ENCODE results near the gene KPNA1. TPM values are rescaled to one million over a fixed set of nuclear protein-coding genes. Genes with fewer than 3 reads are reported as not detected.
A peak's percentile ranks its signal among the peaks of the same experiment; 100 is the strongest.
"Not testable (repeated sequence)": the region's sequence is repeated elsewhere in the genome, so short reads cannot be mapped to it uniquely, and the experiment has no call there.

KPNA1 gene
- polyA plus RNA-seq, 4 donors, result 10.5 to 33.0 (median 11.9) TPM

DNA sequence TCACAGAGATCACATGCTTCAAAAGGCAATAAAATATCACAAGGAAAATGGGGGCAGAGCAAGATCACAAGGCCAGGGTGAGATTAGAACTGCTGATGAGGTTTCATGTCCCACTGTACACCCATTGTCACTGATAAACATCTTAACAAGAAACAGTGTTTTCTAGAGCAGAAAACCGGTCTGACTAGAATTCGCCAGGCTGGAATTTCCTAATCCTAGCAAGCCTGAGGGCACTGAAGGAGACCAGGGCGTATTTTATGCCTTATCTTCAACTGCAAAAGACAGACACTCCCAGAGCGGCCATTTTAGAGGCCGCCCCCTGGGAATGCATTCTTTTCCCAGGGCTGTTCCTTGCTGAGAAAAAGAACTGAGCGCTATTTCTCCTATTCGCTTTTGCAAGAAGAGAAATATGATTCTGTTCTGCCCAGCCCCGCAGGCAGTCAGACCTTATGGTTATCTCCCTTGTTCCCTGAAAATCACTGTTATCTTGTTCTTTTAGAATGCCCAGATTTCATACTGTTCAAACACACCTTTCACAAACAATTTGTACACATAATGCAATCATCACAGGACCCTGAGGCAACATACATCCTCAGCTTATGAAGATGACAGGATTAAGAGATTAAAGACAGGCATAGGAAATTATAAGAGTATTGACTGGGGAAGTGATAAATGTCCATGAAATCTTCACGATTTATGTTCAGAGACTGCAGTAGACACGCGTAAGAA lies 70.8 kb downstream of the KPNA1 start:
- H3K4me1 ChIP-seq (ENCODE audit: control insufficient read depth in 3 of 3, insufficient read depth in 2 of 3, low read depth in 1 of 3, low read length in 2 of 3); FAIRE-seq; H3K4me3 ChIP-seq (ENCODE audit: low read depth in 1 of 3, low read length in 3 of 3); H3K27me3 ChIP-seq (ENCODE audit: control insufficient read depth in 3 of 3, insufficient read depth in 3 of 3, low read length in 3 of 3); DNase-seq; H3K27ac ChIP-seq (ENCODE audit: low read depth in 1 of 3, low read length in 2 of 3): not testable (repeated sequence)
- WGBS, 3 donors, result 95 to 98% (median 95%) methylated on average over 11 of the region's 11 CpGs
- Histone ChIP-seq H3K9me3 (ENCODE audit: control insufficient read depth in 2 of 2, insufficient read depth in 1 of 2, low read depth in 1 of 2, low read length in 1 of 2) (peaks cover 0 to 16% of the 10 kb centered on the region in 2 donors), H3K36me3 (ENCODE audit: control insufficient read depth in 3 of 3, insufficient read depth in 2 of 3, low read depth in 1 of 3, low read length in 3 of 3) (peaks cover 0 to 29% (median 10%) of the 10 kb centered on the region in 3 donors)

DNA sequence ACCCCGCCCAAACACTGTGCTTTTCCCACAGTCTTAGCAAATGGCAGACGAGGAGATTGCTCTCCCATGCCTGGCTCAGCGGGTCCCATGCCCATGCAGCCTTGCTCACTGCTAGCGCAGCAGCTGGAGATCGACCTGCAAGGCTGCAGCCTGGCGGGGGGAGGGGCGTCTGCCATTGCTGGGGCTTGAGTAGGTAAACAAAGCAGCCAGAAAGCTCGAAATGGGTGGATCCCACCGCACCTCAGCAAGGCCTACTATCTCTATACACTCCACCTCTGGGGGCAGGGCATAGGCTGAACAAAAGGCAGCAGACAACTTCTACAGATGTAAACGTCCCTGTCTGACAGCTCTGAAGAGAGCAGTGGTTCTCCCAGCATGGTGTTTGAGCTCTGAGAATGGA lies 71.6 kb downstream of the KPNA1 start:
- no peak overlapping the region for H3K27ac ChIP-seq (ENCODE audit: low read depth in 1 of 3, low read length in 2 of 3)
- FAIRE-seq, result no peak
- H3K27me3 ChIP-seq (ENCODE audit: control insufficient read depth in 3 of 3, insufficient read depth in 3 of 3, low read length in 3 of 3), result no peaks in the 10 kb centered on the region
- H3K9me3 ChIP-seq (ENCODE audit: control insufficient read depth in 2 of 2, insufficient read depth in 1 of 2, low read depth in 1 of 2, low read length in 1 of 2), result peaks cover 0 to 16% of the 10 kb centered on the region in 2 donors
- no peak for DNase-seq
- peaks cover 0 to 31% (median 10%) of the 10 kb centered on the region in 3 donors for H3K36me3 ChIP-seq (ENCODE audit: control insufficient read depth in 3 of 3, insufficient read depth in 2 of 3, low read depth in 1 of 3, low read length in 3 of 3)
- H3K4me3 ChIP-seq (ENCODE audit: low read depth in 1 of 3, low read length in 3 of 3), result no peak overlapping the region
- 81 to 94% (median 92%) methylated on average over 10 of the region's 10 CpGs for WGBS, 3 donors
- H3K4me1 ChIP-seq (ENCODE audit: control insufficient read depth in 3 of 3, insufficient read depth in 2 of 3, low read depth in 1 of 3, low read length in 2 of 3), result no peaks in the 10 kb centered on the region

DNA sequence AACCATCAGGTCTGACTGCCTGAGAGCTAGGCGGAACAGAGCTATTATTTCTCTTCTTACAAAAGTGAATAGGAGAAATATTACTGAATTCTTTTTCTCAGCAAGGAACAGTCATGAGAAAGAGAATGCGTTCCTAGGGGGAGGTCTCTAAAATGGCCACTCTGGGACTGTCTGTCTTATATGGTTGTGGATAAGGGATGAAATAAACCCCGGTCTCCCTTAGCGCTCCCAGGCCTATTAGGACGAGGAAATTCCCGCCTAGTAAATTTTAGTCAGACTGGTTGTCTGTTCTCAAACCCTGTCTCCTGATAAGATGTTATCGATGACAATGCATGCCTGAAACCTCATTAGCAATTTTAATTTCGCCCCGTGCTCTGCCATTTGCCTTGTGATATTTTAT lies 78.8 kb downstream of the KPNA1 start:
- H3K4me3 ChIP-seq (ENCODE audit: low read depth in 1 of 3, low read length in 3 of 3), result no peak overlapping the region
- peaks cover 5 to 40% (median 21%) of the 10 kb centered on the region in 3 donors for H3K36me3 ChIP-seq (ENCODE audit: control insufficient read depth in 3 of 3, insufficient read depth in 2 of 3, low read depth in 1 of 3, low read length in 3 of 3)
- H3K27ac ChIP-seq (ENCODE audit: low read depth in 1 of 3, low read length in 2 of 3), result no peak overlapping the region
- H3K27me3 ChIP-seq (ENCODE audit: control insufficient read depth in 3 of 3, insufficient read depth in 3 of 3, low read length in 3 of 3), result no peaks in the 10 kb centered on the region
- peaks cover 0 to 18% of the 10 kb centered on the region in 2 donors for H3K9me3 ChIP-seq (ENCODE audit: control insufficient read depth in 2 of 2, insufficient read depth in 1 of 2, low read depth in 1 of 2, low read length in 1 of 2)
- 93 to 98% (median 98%) methylated on average over 9 of the region's 9 CpGs for WGBS, 3 donors
- DNase-seq (no peak), FAIRE-seq (no peak)
- H3K4me1 ChIP-seq (ENCODE audit: control insufficient read depth in 3 of 3, insufficient read depth in 2 of 3, low read depth in 1 of 3, low read length in 2 of 3), result no peaks in the 10 kb centered on the region

DNA sequence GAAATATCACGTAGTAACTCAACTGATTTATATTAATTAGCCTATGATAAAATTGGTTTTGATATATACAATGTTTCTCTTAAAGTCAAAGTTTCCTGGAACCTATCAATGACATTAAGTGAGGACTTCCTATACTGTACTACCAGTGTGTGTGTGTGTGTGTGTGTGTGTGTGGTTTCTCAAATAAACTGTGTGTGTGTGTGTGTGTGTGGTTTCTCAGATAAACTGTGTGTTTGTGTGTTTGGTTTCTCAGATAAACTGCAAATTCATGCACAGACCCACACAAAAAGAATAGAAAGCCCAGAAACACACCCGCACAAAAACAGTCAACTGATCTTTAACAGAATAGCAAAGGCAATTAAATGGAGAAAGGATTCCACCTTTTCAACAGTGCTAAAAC lies 84.4 kb downstream of the KPNA1 start:
- FAIRE-seq (no peak), DNase-seq (no peak)
- H3K9me3 ChIP-seq (ENCODE audit: control insufficient read depth in 2 of 2, insufficient read depth in 1 of 2, low read depth in 1 of 2, low read length in 1 of 2), result peaks cover 0 to 8% of the 10 kb centered on the region in 2 donors
- H3K27me3 ChIP-seq (ENCODE audit: control insufficient read depth in 3 of 3, insufficient read depth in 3 of 3, low read length in 3 of 3), result no peaks in the 10 kb centered on the region
- H3K27ac ChIP-seq (ENCODE audit: low read depth in 1 of 3, low read length in 2 of 3), result no peak overlapping the region
- no peaks in the 10 kb centered on the region for H3K4me1 ChIP-seq (ENCODE audit: control insufficient read depth in 3 of 3, insufficient read depth in 2 of 3, low read depth in 1 of 3, low read length in 2 of 3)
- 91 to 96% (median 94%) methylated on average over 2 of the region's 2 CpGs for WGBS, 3 donors
- peaks cover 11 to 24% (median 12%) of the 10 kb centered on the region in 3 donors for H3K36me3 ChIP-seq (ENCODE audit: control insufficient read depth in 3 of 3, insufficient read depth in 2 of 3, low read depth in 1 of 3, low read length in 3 of 3)
- H3K4me3 ChIP-seq (ENCODE audit: low read depth in 1 of 3, low read length in 3 of 3), result no peak overlapping the region

DNA sequence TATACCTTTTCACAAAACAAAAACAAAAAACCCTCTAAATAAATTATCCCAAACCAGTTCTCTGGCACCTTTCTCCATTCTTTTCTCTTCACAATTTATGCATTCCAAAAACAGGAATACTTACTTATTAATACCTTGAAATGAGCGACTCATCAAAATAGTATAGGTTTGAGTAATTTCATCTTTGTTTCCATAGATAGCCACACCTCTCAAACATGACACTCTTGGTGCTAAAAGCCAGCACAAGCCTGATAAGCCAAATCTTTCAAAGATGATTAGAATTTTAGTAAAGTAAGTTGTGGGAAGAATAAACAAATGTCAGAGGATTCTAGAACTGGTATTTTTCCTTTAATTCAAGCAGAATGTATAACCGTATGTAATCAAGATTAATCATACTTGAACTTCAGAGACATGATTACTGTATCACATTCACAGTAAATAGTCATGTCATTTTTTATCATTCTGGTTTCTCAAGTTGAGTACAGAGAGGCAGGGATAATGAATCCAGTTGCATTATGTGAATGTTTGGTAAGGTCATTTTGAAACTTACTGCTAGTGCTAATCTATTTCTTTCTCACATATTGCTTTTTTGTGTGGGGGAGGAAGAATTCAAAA lies 86.8 kb downstream of the KPNA1 start:
- 67 to 79% (median 76%) methylated on average over 2 of the region's 2 CpGs for WGBS, 3 donors
- DNase-seq, result no peak
- FAIRE-seq, result no peak
- Histone ChIP-seq H3K4me1 (ENCODE audit: control insufficient read depth in 3 of 3, insufficient read depth in 2 of 3, low read depth in 1 of 3, low read length in 2 of 3) (no peaks in the 10 kb centered on the region), H3K9me3 (ENCODE audit: control insufficient read depth in 2 of 2, insufficient read depth in 1 of 2, low read depth in 1 of 2, low read length in 1 of 2) (peaks cover 0 to 8% of the 10 kb centered on the region in 2 donors), H3K36me3 (ENCODE audit: control insufficient read depth in 3 of 3, insufficient read depth in 2 of 3, low read depth in 1 of 3, low read length in 3 of 3) (peaks cover 11 to 20% (median 12%) of the 10 kb centered on the region in 3 donors), H3K4me3 (ENCODE audit: low read depth in 1 of 3, low read length in 3 of 3) (no peak overlapping the region), H3K27me3 (ENCODE audit: control insufficient read depth in 3 of 3, insufficient read depth in 3 of 3, low read length in 3 of 3) (no peaks in the 10 kb centered on the region), H3K27ac (ENCODE audit: low read depth in 1 of 3, low read length in 2 of 3) (no peak overlapping the region)

DNA sequence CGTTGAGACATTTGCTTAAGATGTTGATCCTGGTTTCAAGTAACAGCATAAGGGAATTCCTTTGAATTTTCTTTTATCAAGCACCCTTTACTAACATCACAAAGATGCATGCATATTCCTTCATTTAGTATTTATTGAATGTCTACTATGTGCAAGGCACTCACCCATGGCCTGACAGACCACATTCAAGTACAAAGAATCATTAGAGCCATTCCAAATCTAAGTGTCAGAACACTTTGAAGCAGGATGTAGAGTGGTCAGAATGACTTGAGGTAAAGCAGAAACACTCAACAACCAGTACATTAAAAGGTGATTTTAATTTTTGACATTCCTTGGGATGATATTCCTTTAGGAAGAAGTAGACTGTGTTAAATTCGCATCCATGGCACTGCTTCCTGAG lies 92.9 kb downstream of the KPNA1 start:
- H3K27me3 ChIP-seq (ENCODE audit: control insufficient read depth in 3 of 3, insufficient read depth in 3 of 3, low read length in 3 of 3), result no peaks in the 10 kb centered on the region
- FAIRE-seq (no peak), DNase-seq (no peak)
- no peaks in the 10 kb centered on the region for H3K9me3 ChIP-seq (ENCODE audit: control insufficient read depth in 2 of 2, insufficient read depth in 1 of 2, low read depth in 1 of 2, low read length in 1 of 2)
- H3K4me1 ChIP-seq (ENCODE audit: control insufficient read depth in 3 of 3, insufficient read depth in 2 of 3, low read depth in 1 of 3, low read length in 2 of 3), result peaks cover 0 to 10% (median 4%) of the 10 kb centered on the region in 3 donors
- no peak overlapping the region for H3K27ac ChIP-seq (ENCODE audit: low read depth in 1 of 3, low read length in 2 of 3)
- WGBS, 3 donors, result 91 to 96% (median 94%) methylated on average over 2 of the region's 2 CpGs
- H3K36me3 ChIP-seq (ENCODE audit: control insufficient read depth in 3 of 3, insufficient read depth in 2 of 3, low read depth in 1 of 3, low read length in 3 of 3), result peaks cover 7 to 9% (median 9%) of the 10 kb centered on the region in 3 donors
- no peak overlapping the region for H3K4me3 ChIP-seq (ENCODE audit: low read depth in 1 of 3, low read length in 3 of 3)

DNA sequence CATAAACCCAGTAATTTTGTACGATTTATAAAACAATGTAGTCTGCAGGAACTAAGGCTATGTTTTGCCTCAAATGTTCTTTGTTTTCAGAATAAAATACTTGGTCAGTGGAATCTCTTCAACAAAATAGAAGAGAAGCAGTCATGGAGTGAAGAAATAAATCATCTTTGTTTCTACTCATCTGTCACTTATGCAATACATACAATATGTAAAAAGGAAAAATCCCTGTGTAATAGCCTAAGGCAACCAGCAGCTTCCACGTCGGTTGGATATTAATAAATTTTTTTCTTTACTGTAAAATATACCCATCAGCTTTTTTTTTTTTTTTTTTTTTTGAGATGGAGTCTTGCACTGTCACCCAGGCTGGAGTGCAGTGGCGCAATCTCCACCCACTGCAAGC lies 93.6 kb downstream of the KPNA1 start:
- H3K27ac ChIP-seq (ENCODE audit: low read depth in 1 of 3, low read length in 2 of 3), result no peak overlapping the region
- H3K4me3 ChIP-seq (ENCODE audit: low read depth in 1 of 3, low read length in 3 of 3), result no peak overlapping the region
- H3K27me3 ChIP-seq (ENCODE audit: control insufficient read depth in 3 of 3, insufficient read depth in 3 of 3, low read length in 3 of 3), result no peaks in the 10 kb centered on the region
- whole genome bisulfite sequencing, 3 donors, result 91 to 95% (median 91%) methylated on average over 4 of the region's 4 CpGs
- no peaks in the 10 kb centered on the region for H3K9me3 ChIP-seq (ENCODE audit: control insufficient read depth in 2 of 2, insufficient read depth in 1 of 2, low read depth in 1 of 2, low read length in 1 of 2)
- peaks cover 0 to 10% (median 4%) of the 10 kb centered on the region in 3 donors for H3K4me1 ChIP-seq (ENCODE audit: control insufficient read depth in 3 of 3, insufficient read depth in 2 of 3, low read depth in 1 of 3, low read length in 2 of 3)
- FAIRE-seq (no peak), DNase-seq (no peak)
- peaks cover 2 to 6% (median 3%) of the 10 kb centered on the region in 3 donors for H3K36me3 ChIP-seq (ENCODE audit: control insufficient read depth in 3 of 3, insufficient read depth in 2 of 3, low read depth in 1 of 3, low read length in 3 of 3)

DNA sequence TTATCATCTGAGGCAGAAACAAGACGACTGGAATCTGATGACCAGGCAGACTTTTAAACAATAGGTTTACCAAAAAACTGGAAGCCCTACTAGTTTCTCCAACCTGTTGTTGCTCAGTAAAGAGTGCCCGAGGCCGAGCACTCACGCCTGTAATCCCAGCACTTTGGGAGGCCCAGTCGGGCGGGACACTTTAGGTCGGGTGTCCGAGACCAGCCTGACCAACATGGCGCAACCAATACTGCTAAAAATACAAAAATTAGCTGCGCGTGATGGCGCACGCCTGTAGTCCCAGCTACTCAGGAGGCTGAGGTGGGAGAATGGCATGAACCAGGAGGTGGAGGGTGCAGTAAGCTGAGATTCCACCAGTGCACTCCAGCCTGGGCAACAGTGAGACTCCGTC lies 97.8 kb downstream of the KPNA1 start:
- Histone ChIP-seq H3K36me3 (ENCODE audit: control insufficient read depth in 3 of 3, insufficient read depth in 2 of 3, low read depth in 1 of 3, low read length in 3 of 3) (peaks cover 0 to 7% (median 2%) of the 10 kb centered on the region in 3 donors), H3K4me1 (ENCODE audit: control insufficient read depth in 3 of 3, insufficient read depth in 2 of 3, low read depth in 1 of 3, low read length in 2 of 3) (peaks cover 0 to 24% (median 10%) of the 10 kb centered on the region in 3 donors), H3K27me3 (ENCODE audit: control insufficient read depth in 3 of 3, insufficient read depth in 3 of 3, low read length in 3 of 3) (no peaks in the 10 kb centered on the region), H3K9me3 (ENCODE audit: control insufficient read depth in 2 of 2, insufficient read depth in 1 of 2, low read depth in 1 of 2, low read length in 1 of 2) (no peaks in the 10 kb centered on the region), H3K4me3 (ENCODE audit: low read depth in 1 of 3, low read length in 3 of 3) (peak overlapping the region; percentile 31 to 95 (median 70)), H3K27ac (ENCODE audit: low read depth in 1 of 3, low read length in 2 of 3) (peak overlapping the region in 1 of 3 donors; percentile 95)
- FAIRE-seq (no peak), DNase-seq (peak in 1 of 2 donors; percentile 12)
- WGBS, 3 donors, result 40 to 50% (median 43%) methylated on average over 14 of the region's 14 CpGs

All from small intestine (tissue), 7 donors.